HG03457 (cell line): ENCODE data around the gene POLR3B.
"Not testable (repeated sequence)": the region's sequence is repeated elsewhere in the genome, so short reads cannot be mapped to it uniquely, and the experiment has no call there.

ENCODE experiments used
- ATAC-seq: cut with Tn5 transposase; IDR thresholded peaks from one replicate; pipeline ENCODE4 v1.9.1; 2021; ENCODE audit warnings: moderate number of reproducible peaks; ENCODE audit not compliant: unreplicated experiment

Gene POLR3B

GRCh38 chr12:106459124-106459523 is 101.6 kb downstream of the POLR3B start:
- no peak for ATAC-seq

GRCh38 chr12:106459534-106459933 is 102.0 kb downstream of the POLR3B start:
- ATAC-seq = no peak

- ATAC-seq = no peak
These were observed 104.2 kb downstream of the POLR3B start for GRCh38 chr12:106461730-106462129.

- ATAC-seq = not testable (repeated sequence)
These were observed 108.1 kb downstream of the POLR3B start for GRCh38 chr12:106465605-106466004.

GRCh38 chr12:106475662-106476061 is 118.1 kb downstream of the POLR3B start:
- not testable (repeated sequence) for ATAC-seq

GRCh38 chr12:106477627-106478026 is 120.1 kb downstream of the POLR3B start:
- ATAC-seq = not testable (repeated sequence)

- no peak for ATAC-seq
These were observed 122.7 kb downstream of the POLR3B start for GRCh38 chr12:106480251-106480650.

GRCh38 chr12:106481246-106481645 is 123.7 kb downstream of the POLR3B start:
- ATAC-seq = no peak

- ATAC-seq = no peak
These were observed 130.1 kb downstream of the POLR3B start for GRCh38 chr12:106487664-106488063.

- ATAC-seq = no peak
These were observed 131.3 kb downstream of the POLR3B start for GRCh38 chr12:106488884-106489283.

- no peak for ATAC-seq
These were observed 132.7 kb downstream of the POLR3B start for GRCh38 chr12:106490264-106490663.

GRCh38 chr12:106492857-106493256 is 135.3 kb downstream of the POLR3B start:
- ATAC-seq = no peak

GRCh38 chr12:106493531-106493930 is 136.0 kb downstream of the POLR3B start:
- ATAC-seq = no peak

GRCh38 chr12:106495354-106495965 is 137.9 kb downstream of the POLR3B start:
- no peak for ATAC-seq

- ATAC-seq = no peak
These were observed 140.5 kb downstream of the POLR3B start for GRCh38 chr12:106498056-106498455.

GRCh38 chr12:106499628-106500027 is 142.1 kb downstream of the POLR3B start:
- ATAC-seq = no peak

GRCh38 chr12:106506691-106507090 is 149.1 kb downstream of the POLR3B start:
- ATAC-seq = no peak

- ATAC-seq = no peak
These were observed 151.4 kb downstream of the POLR3B start for GRCh38 chr12:106508966-106509365.

GRCh38 chr12:106511365-106511764 is 153.8 kb downstream of the POLR3B start:
- ATAC-seq = no peak

GRCh38 chr12:106517314-106517713 is 159.8 kb downstream of the POLR3B start:
- no peak for ATAC-seq

- no peak for ATAC-seq
These were observed 162.1 kb downstream of the POLR3B start for GRCh38 chr12:106519607-106520021.

GRCh38 chr12:106521901-106522300 is 164.4 kb downstream of the POLR3B start:
- no peak for ATAC-seq

GRCh38 chr12:106522708-106523107 is 165.2 kb downstream of the POLR3B start:
- ATAC-seq = no peak
